ENCODE measurements around the gene SFTPD. TPM values are rescaled to one million over a fixed set of nuclear protein-coding genes. Genes with fewer than 3 reads are reported as not detected.

The SFTPD gene
- total and polyA plus RNA-seq, 4 donors = 0.59 to 2.8 (median 1.8) TPM

GRCh38 chr10:79946271-79947082, 2.4 kb downstream of the SFTPD start:
- Histone ChIP-seq H3K27ac (ENCODE audit: low read depth, low read length) (no peak overlapping the region), H3K4me3 (ENCODE audit: low read depth, low read length) (no peak overlapping the region), H3K27me3 (ENCODE audit: control insufficient read depth, insufficient read depth, low read length) (no peaks in the 10 kb centered on the region), H3K9me3 (ENCODE audit: control insufficient read depth, insufficient read depth, low read length) (no peaks in the 10 kb centered on the region), H3K36me3 (ENCODE audit: control insufficient read depth, insufficient read depth, low read length) (peaks cover 2% of the 10 kb centered on the region), H3K4me1 (ENCODE audit: control insufficient read depth, insufficient read depth, low read length) (no peaks in the 10 kb centered on the region)
- WGBS (ENCODE audit: insufficient coverage) = 93% methylated on average over 8 of the region's 8 CpGs
- no peak for DNase-seq (ENCODE audit: low read depth in 4 of 6, low spot score in 6 of 6)

GRCh38 chr10:79944428-79945395, 4.2 kb downstream of the SFTPD start:
- H3K4me3 ChIP-seq (ENCODE audit: low read depth, low read length) = no peak overlapping the region
- no peak for DNase-seq (ENCODE audit: low read depth in 4 of 6, low spot score in 6 of 6)
- WGBS (ENCODE audit: insufficient coverage) = 92% methylated on average over 11 of the region's 13 CpGs

GRCh38 chr10:79943871-79944270, 5.0 kb downstream of the SFTPD start:
- no peaks in the 10 kb centered on the region for H3K4me1 ChIP-seq (ENCODE audit: control insufficient read depth, insufficient read depth, low read length)
- H3K27ac ChIP-seq (ENCODE audit: low read depth, low read length) = no peak overlapping the region
- no peak for DNase-seq (ENCODE audit: low read depth in 4 of 6, low spot score in 6 of 6)
- 92% methylated on average over 2 of the region's 2 CpGs for WGBS (ENCODE audit: insufficient coverage)
- no peaks in the 10 kb centered on the region for H3K27me3 ChIP-seq (ENCODE audit: control insufficient read depth, insufficient read depth, low read length)
- no peak overlapping the region for H3K4me3 ChIP-seq (ENCODE audit: low read depth, low read length)
- no peaks in the 10 kb centered on the region for H3K9me3 ChIP-seq (ENCODE audit: control insufficient read depth, insufficient read depth, low read length)
- H3K36me3 ChIP-seq (ENCODE audit: control insufficient read depth, insufficient read depth, low read length) = peaks cover 2% of the 10 kb centered on the region

More at GRCh38 chr10:79944428-79945395, 4.2 kb downstream of the SFTPD start:
- Histone ChIP-seq H3K27me3 (ENCODE audit: control insufficient read depth, insufficient read depth, low read length) (no peaks in the 10 kb centered on the region), H3K27ac (ENCODE audit: low read depth, low read length) (no peak overlapping the region), H3K36me3 (ENCODE audit: control insufficient read depth, insufficient read depth, low read length) (peaks cover 2% of the 10 kb centered on the region), H3K9me3 (ENCODE audit: control insufficient read depth, insufficient read depth, low read length) (no peaks in the 10 kb centered on the region), H3K4me1 (ENCODE audit: control insufficient read depth, insufficient read depth, low read length) (no peaks in the 10 kb centered on the region)

- Histone ChIP-seq H3K9me3 (ENCODE audit: control insufficient read depth, insufficient read depth, low read length) (no peaks in the 10 kb centered on the region), H3K27me3 (ENCODE audit: control insufficient read depth, insufficient read depth, low read length) (no peaks in the 10 kb centered on the region), H3K36me3 (ENCODE audit: control insufficient read depth, insufficient read depth, low read length) (peaks cover 2% of the 10 kb centered on the region), H3K27ac (ENCODE audit: low read depth, low read length) (no peak overlapping the region), H3K4me3 (ENCODE audit: low read depth, low read length) (no peak overlapping the region), H3K4me1 (ENCODE audit: control insufficient read depth, insufficient read depth, low read length) (no peaks in the 10 kb centered on the region)
- WGBS (ENCODE audit: insufficient coverage) = 92% methylated on average over 5 of the region's 8 CpGs
- no peak for DNase-seq (ENCODE audit: low read depth in 4 of 6, low spot score in 6 of 6)
Observed at GRCh38 chr10:79942261-79943185, 6.4 kb downstream of the SFTPD start.

GRCh38 chr10:79941585-79942210, 7.2 kb downstream of the SFTPD start:
- DNase-seq (ENCODE audit: low read depth in 4 of 6, low spot score in 6 of 6) = no peak
- Histone ChIP-seq H3K4me1 (ENCODE audit: control insufficient read depth, insufficient read depth, low read length) (no peaks in the 10 kb centered on the region), H3K4me3 (ENCODE audit: low read depth, low read length) (no peak overlapping the region), H3K36me3 (ENCODE audit: control insufficient read depth, insufficient read depth, low read length) (peaks cover 2% of the 10 kb centered on the region), H3K27me3 (ENCODE audit: control insufficient read depth, insufficient read depth, low read length) (no peaks in the 10 kb centered on the region), H3K27ac (ENCODE audit: low read depth, low read length) (no peak overlapping the region), H3K9me3 (ENCODE audit: control insufficient read depth, insufficient read depth, low read length) (no peaks in the 10 kb centered on the region)
- WGBS (ENCODE audit: insufficient coverage) = 96% methylated on average over 5 of the region's 11 CpGs

- Histone ChIP-seq H3K9me3 (ENCODE audit: control insufficient read depth, insufficient read depth, low read length) (no peaks in the 10 kb centered on the region), H3K4me1 (ENCODE audit: control insufficient read depth, insufficient read depth, low read length) (no peaks in the 10 kb centered on the region), H3K36me3 (ENCODE audit: control insufficient read depth, insufficient read depth, low read length) (peaks cover 2% of the 10 kb centered on the region), H3K4me3 (ENCODE audit: low read depth, low read length) (no peak overlapping the region), H3K27me3 (ENCODE audit: control insufficient read depth, insufficient read depth, low read length) (no peaks in the 10 kb centered on the region), H3K27ac (ENCODE audit: low read depth, low read length) (no peak overlapping the region)
- no peak for DNase-seq (ENCODE audit: low read depth in 4 of 6, low spot score in 6 of 6)
- WGBS (ENCODE audit: insufficient coverage) = 100% methylated on average over 1 of the region's 4 CpGs
Observed at GRCh38 chr10:79941146-79941545, 7.8 kb downstream of the SFTPD start.

- Histone ChIP-seq H3K36me3 (ENCODE audit: control insufficient read depth, insufficient read depth, low read length) (peaks cover 2% of the 10 kb centered on the region), H3K9me3 (ENCODE audit: control insufficient read depth, insufficient read depth, low read length) (no peaks in the 10 kb centered on the region), H3K27ac (ENCODE audit: low read depth, low read length) (no peak overlapping the region), H3K27me3 (ENCODE audit: control insufficient read depth, insufficient read depth, low read length) (no peaks in the 10 kb centered on the region), H3K4me1 (ENCODE audit: control insufficient read depth, insufficient read depth, low read length) (no peaks in the 10 kb centered on the region), H3K4me3 (ENCODE audit: low read depth, low read length) (no peak overlapping the region)
- no peak for DNase-seq (ENCODE audit: low read depth in 4 of 6, low spot score in 6 of 6)
Observed at GRCh38 chr10:79940431-79940830, 8.5 kb downstream of the SFTPD start.

DNA sequence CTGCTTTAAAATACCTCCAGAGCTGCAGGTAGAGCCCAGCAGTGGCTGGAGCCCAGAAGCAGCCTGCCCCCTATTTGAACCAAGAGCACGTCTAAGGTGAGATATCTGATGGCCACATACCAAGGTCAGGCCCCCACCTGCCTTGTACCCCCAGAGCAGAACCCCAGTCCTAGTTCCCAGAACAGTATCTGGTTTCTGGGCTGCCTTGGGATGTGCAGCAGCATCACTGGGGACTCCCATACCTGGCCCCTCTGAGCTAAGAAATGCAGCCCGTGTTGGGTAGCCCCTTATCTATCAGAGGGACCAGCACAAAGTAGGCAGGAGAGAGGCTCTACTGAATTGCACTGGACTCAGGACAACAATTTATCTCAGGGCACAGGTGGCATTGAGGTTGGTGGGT, 8.9 kb downstream of the SFTPD start:
- Histone ChIP-seq H3K4me1 (ENCODE audit: control insufficient read depth, insufficient read depth, low read length) (no peaks in the 10 kb centered on the region), H3K36me3 (ENCODE audit: control insufficient read depth, insufficient read depth, low read length) (peaks cover 2% of the 10 kb centered on the region), H3K9me3 (ENCODE audit: control insufficient read depth, insufficient read depth, low read length) (no peaks in the 10 kb centered on the region), H3K4me3 (ENCODE audit: low read depth, low read length) (no peak overlapping the region), H3K27me3 (ENCODE audit: control insufficient read depth, insufficient read depth, low read length) (no peaks in the 10 kb centered on the region), H3K27ac (ENCODE audit: low read depth, low read length) (no peak overlapping the region)
- DNase-seq (ENCODE audit: low read depth in 4 of 6, low spot score in 6 of 6) = no peak
- WGBS (ENCODE audit: insufficient coverage) = 93% methylated on average over 2 of the region's 2 CpGs

Data from spinal cord (tissue), 10 donors.